Endodermal cell (in vitro differentiated cells): Measurements from ENCODE around the gene DHX30. TPM values are rescaled to one million over a fixed set of nuclear protein-coding genes. Genes with fewer than 3 reads are reported as not detected.
A peak's percentile ranks its signal among the peaks of the same experiment; 100 is the strongest.

Experiments
- DNase-seq: peaks from one replicate; pipeline ENCODE4 v3.0.0-alpha.2; 2017
- H3K27ac ChIP-seq: 2 replicates; pipeline ENCODE4 v1.5.1; 2013; ENCODE audit warnings: mild to moderate bottlenecking, low read depth, low read length, moderate library complexity
- H3K27me3 ChIP-seq: 2 replicates; pipeline ENCODE4 v1.6.1; 2013; ENCODE audit warnings: mild to moderate bottlenecking, low read length, moderate library complexity; ENCODE audit not compliant: insufficient read depth, control insufficient read depth, poor library complexity, severe bottlenecking
- H3K36me3 ChIP-seq: 2 replicates; pipeline ENCODE4 v1.7.0; 2013; ENCODE audit warnings: mild to moderate bottlenecking, low read length, moderate library complexity; ENCODE audit not compliant: control insufficient read depth, insufficient read depth
- H3K4me1 ChIP-seq: one replicate; pipeline ENCODE4 v1.7.0; 2013; ENCODE audit warnings: low read length; ENCODE audit not compliant: control insufficient read depth, insufficient read depth
- H3K4me3 ChIP-seq: 2 replicates; pipeline ENCODE4 v1.5.1; 2013; ENCODE audit warnings: mild to moderate bottlenecking, low read length, moderate library complexity
- H3K9ac ChIP-seq: 2 replicates; pipeline ENCODE4 v1.6.1; 2013; ENCODE audit warnings: mild to moderate bottlenecking, low read length, moderate library complexity; ENCODE audit not compliant: poor library complexity, severe bottlenecking; ENCODE audit errors: extremely low read depth
- H3K9me3 ChIP-seq: 2 replicates; pipeline ENCODE4 v1.6.1; 2013; ENCODE audit warnings: mild to moderate bottlenecking, low read length, moderate library complexity; ENCODE audit not compliant: control insufficient read depth
- H3K27ac Mint-ChIP-seq: 2 replicates; pipeline ENCODE4 v1.8.0; 2020; ENCODE audit warnings: mixed read lengths
- H3K27me3 Mint-ChIP-seq: 2 replicates; pipeline ENCODE4 v1.8.0; 2021; ENCODE audit warnings: mild to moderate bottlenecking, mixed read lengths; ENCODE audit not compliant: insufficient read depth
- H3K36me3 Mint-ChIP-seq: 2 replicates; pipeline ENCODE4 v1.8.0; 2020; ENCODE audit warnings: low read depth, mixed read lengths
- H3K4me1 Mint-ChIP-seq: 2 replicates; pipeline ENCODE4 v1.8.0; 2020; ENCODE audit warnings: mixed read lengths
- H3K4me3 Mint-ChIP-seq: 2 replicates; pipeline ENCODE4 v1.8.0; 2020; ENCODE audit warnings: mild to moderate bottlenecking, moderate library complexity, mixed read lengths
- H3K9me3 Mint-ChIP-seq: 2 replicates; pipeline ENCODE4 v1.8.0; 2020; ENCODE audit warnings: mild to moderate bottlenecking, mixed read lengths
- WGBS, 2 experiments: methylation state at CpG; one replicate each; pipeline versions ENCODE4 v1.1.5 to v1.1.7; 2013; ENCODE audit warnings: missing lambda C conversion rate in 2 of 2, mixed read lengths in 1 of 2; ENCODE audit not compliant: insufficient coverage in 1 of 2, insufficient read length in 1 of 2; 5-methylcytosine and 5-hydroxymethylcytosine counted together
- total RNA-seq, 2 donors: library from RNA; stranded (reverse); fragmentation: NEBNext Ultra II Directional in 1 of 2; extraction: Animal tissue kit (Norgen Biotek cat#: 25700) in 1 of 2; gene quantifications; 2 replicates in 1 of 2; 3 replicates in 1 of 2; pipeline ENCODE4 v1.2.1, GENCODE V29; 2021
- TF ChIP-seq, protein P1 (sequence below): fragments of 200-600 bp; sonication (generic); conservative IDR thresholded peaks from 2 replicates; pipeline ENCODE4 v1.5.0; 2021; ENCODE audit warnings: antibody characterized with exemption, mild to moderate bottlenecking

Gene DHX30
- total RNA-seq, 2 donors from 2014 or later: 104 to 113 TPM

GRCh38 chr3:47877719-47878118 is 74.8 kb downstream of the DHX30 start:
- Histone ChIP-seq H3K36me3 (peaks cover 55% of the 10 kb centered on the region), H3K9ac (no peak overlapping the region), H3K4me3 (no peak overlapping the region), H3K9me3 (peaks cover 7% of the 10 kb centered on the region), H3K27ac (no peak overlapping the region), H3K27me3 (no peaks in the 10 kb centered on the region), H3K4me1 (peaks cover 13% of the 10 kb centered on the region)
- TF ChIP-seq, protein P1, sequence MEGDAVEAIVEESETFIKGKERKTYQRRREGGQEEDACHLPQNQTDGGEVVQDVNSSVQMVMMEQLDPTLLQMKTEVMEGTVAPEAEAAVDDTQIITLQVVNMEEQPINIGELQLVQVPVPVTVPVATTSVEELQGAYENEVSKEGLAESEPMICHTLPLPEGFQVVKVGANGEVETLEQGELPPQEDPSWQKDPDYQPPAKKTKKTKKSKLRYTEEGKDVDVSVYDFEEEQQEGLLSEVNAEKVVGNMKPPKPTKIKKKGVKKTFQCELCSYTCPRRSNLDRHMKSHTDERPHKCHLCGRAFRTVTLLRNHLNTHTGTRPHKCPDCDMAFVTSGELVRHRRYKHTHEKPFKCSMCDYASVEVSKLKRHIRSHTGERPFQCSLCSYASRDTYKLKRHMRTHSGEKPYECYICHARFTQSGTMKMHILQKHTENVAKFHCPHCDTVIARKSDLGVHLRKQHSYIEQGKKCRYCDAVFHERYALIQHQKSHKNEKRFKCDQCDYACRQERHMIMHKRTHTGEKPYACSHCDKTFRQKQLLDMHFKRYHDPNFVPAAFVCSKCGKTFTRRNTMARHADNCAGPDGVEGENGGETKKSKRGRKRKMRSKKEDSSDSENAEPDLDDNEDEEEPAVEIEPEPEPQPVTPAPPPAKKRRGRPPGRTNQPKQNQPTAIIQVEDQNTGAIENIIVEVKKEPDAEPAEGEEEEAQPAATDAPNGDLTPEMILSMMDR: no peak
- Mint-ChIP-seq H3K9me3 (no peaks in the 10 kb centered on the region), H3K4me3 (no peak overlapping the region), H3K4me1 (peaks cover 12% of the 10 kb centered on the region), H3K27ac (peak overlapping the region; percentile 20), H3K27me3 (no peaks in the 10 kb centered on the region), H3K36me3 (peaks cover 32% of the 10 kb centered on the region)
- peak; percentile 3 for DNase-seq

GRCh38 chr3:47882338-47882737 is 79.4 kb downstream of the DHX30 start:
- Mint-ChIP-seq H3K4me3 (no peak overlapping the region), H3K27ac (no peak overlapping the region), H3K36me3 (peaks cover 37% of the 10 kb centered on the region), H3K27me3 (no peaks in the 10 kb centered on the region), H3K4me1 (no peaks in the 10 kb centered on the region), H3K9me3 (no peaks in the 10 kb centered on the region)
- DNase-seq: no peak
- Histone ChIP-seq H3K4me3 (no peak overlapping the region), H3K9ac (no peak overlapping the region), H3K36me3 (peaks cover 62% of the 10 kb centered on the region), H3K27me3 (no peaks in the 10 kb centered on the region), H3K4me1 (no peaks in the 10 kb centered on the region), H3K9me3 (peaks cover 7% of the 10 kb centered on the region), H3K27ac (no peak overlapping the region)
- TF ChIP-seq, protein P1: peak; percentile 53
- WGBS, 2 experiments: 92 to 98% methylated on average over 2 of the region's 2 CpGs

GRCh38 chr3:47884603-47885002 is 81.7 kb downstream of the DHX30 start:
- Mint-ChIP-seq H3K27ac (no peak overlapping the region), H3K9me3 (peaks cover 2% of the 10 kb centered on the region), H3K36me3 (peaks cover 58% of the 10 kb centered on the region), H3K4me3 (no peak overlapping the region), H3K4me1 (peaks cover 4% of the 10 kb centered on the region), H3K27me3 (no peaks in the 10 kb centered on the region)
- Histone ChIP-seq H3K9me3 (peaks cover 20% of the 10 kb centered on the region), H3K4me3 (no peak overlapping the region), H3K36me3 (peaks cover 61% of the 10 kb centered on the region), H3K27me3 (no peaks in the 10 kb centered on the region), H3K4me1 (no peaks in the 10 kb centered on the region), H3K27ac (no peak overlapping the region), H3K9ac (no peak overlapping the region)
- TF ChIP-seq, protein P1: no peak
- WGBS, 2 experiments: 91 to 100% methylated on average over 2 to 3 of the region's 3 CpGs
- no peak for DNase-seq
